ENCODE measurements around the gene HMGCL. TPM values are rescaled to one million over a fixed set of nuclear protein-coding genes. Genes with fewer than 3 reads are reported as not detected.
A peak's percentile ranks its signal among the peaks of the same experiment; 100 is the strongest.
"Not testable (repeated sequence)": the region's sequence is repeated elsewhere in the genome, so short reads cannot be mapped to it uniquely, and the experiment has no call there.

HMGCL gene
- total RNA-seq, 4 donors from 2014 or later: 19.2 to 47.1 (median 41.4) TPM

DNA sequence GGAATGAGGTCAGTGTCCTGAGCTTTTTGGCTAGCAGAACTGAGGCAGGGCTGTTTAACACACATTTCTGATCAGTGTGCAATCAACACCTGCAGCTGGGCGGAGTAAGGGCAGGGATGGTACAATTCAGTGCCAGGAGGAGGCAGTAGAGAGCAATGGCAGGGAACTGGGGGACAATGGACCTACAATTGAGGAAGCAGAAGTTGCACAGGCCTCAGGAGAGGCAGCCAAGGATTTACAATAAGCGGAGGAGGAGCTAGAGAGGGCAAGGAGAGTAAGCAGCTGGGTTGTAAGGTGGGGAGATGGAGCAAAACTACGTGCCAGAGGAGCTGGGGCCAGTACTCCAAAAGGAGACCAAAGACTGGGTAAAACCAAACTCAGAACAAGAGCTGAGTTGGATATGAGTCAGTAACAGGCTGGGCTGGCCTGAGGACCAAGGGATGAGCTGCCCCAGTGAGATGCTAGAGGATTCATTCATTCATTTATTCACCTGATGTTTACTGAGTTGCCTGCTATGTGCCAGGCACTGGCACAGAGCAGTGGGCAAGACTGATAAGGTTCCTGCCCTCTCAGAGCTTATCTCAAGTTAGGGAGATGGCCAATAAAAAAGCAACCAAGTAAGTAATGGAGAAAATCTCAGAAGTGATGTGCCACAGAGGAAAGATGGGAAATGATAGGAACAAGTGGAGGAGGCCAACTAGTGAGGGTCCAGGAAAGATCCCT is 14.2 kb downstream of the HMGCL start:
- TF ChIP-seq, protein P1, sequence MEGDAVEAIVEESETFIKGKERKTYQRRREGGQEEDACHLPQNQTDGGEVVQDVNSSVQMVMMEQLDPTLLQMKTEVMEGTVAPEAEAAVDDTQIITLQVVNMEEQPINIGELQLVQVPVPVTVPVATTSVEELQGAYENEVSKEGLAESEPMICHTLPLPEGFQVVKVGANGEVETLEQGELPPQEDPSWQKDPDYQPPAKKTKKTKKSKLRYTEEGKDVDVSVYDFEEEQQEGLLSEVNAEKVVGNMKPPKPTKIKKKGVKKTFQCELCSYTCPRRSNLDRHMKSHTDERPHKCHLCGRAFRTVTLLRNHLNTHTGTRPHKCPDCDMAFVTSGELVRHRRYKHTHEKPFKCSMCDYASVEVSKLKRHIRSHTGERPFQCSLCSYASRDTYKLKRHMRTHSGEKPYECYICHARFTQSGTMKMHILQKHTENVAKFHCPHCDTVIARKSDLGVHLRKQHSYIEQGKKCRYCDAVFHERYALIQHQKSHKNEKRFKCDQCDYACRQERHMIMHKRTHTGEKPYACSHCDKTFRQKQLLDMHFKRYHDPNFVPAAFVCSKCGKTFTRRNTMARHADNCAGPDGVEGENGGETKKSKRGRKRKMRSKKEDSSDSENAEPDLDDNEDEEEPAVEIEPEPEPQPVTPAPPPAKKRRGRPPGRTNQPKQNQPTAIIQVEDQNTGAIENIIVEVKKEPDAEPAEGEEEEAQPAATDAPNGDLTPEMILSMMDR (IDR thresholded peaks at IDR 0.05): no peak
- DNase-seq (ENCODE audit: low spot score) (no peak), ATAC-seq (ENCODE audit: low FRiP score) (no peak)

DNA sequence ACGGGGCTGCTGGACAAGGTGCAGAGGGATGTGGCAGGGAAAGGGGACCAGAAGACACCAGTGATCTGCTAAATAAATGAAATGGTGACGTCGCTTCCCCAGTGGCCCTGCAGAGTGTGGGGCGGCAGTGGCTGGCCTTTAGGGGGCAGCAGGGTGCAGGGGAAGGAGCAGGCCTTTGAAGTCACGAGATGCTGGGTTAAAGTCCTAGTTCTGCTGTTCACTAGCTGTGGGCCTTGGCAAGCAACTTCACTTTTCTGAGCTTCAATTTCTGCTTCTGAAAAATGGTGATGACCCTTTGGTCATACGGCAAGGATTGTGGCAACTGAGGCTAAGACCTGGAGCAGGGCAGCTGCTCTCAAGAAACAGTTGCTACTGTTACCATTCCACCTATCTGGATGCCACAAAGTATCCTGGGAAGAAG is 15.5 kb downstream of the HMGCL start:
- DNase-seq (ENCODE audit: low spot score): no peak
- TF ChIP-seq, protein P1 (IDR thresholded peaks at IDR 0.05): no peak
- ATAC-seq (ENCODE audit: low FRiP score): peak; percentile 52

DNA sequence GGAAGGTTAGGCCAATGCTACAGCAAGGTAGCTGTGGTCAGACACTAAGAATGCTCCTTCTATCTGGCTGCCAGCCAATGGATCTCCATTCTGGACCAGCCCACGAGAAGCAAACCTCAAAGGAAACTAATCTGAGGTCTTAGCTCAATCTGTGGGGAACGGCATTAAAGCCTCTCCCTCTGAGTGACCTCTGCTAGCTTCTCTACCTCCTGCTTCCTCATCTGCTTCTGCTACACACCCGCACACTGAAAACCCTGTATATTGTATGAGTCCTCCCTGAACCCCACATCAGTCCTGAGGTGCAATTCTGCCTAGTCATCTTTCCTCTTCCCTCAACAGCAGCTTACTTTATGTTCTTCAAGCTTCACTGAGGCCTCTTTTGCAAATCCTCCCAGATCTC is 17.8 kb downstream of the HMGCL start:
- no peak for DNase-seq (ENCODE audit: low spot score)
- no peak for ATAC-seq (ENCODE audit: low FRiP score)
- TF ChIP-seq, protein P1 (IDR thresholded peaks at IDR 0.05): no peak

DNA sequence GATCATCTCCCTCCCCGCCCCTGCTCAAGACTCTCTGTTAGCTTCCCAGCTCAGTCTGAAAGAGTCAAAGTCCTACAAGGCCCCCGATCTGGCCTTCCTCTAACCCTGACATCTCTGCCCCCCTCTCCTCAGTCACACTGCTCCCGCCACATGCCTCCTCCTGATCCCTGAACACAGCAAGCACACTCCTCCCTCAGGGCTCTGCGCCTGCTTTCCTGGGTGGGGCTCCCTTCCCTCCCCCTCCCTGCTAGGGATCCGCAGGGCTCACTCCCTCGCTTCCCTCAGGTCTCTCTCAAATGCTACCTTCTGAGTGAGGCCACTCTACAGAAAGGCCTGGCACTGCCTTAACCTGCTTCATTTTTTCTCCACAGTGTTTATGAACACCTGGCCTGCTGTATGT is 18.9 kb downstream of the HMGCL start:
- no peak for DNase-seq (ENCODE audit: low spot score)
- TF ChIP-seq, protein P1 (IDR thresholded peaks at IDR 0.05): no peak
- no peak for ATAC-seq (ENCODE audit: low FRiP score)

DNA sequence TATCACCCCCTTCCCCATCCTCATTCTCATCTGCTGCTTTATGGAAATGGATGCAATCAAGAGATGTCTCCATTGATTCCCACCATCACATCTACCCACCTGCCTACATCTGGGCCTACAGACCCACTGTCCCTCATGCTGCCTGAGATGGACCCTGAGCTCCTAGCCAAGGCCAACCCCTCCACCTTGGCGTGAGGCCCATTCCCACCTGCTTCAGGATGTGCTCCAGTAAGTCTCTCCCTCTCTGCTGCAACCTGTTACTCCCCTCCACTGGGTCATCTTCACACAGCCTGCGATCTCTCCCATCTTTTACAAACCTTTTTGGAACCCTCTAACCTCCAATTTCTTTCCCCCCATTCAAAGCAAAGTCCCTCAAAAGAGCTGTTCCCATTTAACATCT is 20.2 kb downstream of the HMGCL start:
- ATAC-seq (ENCODE audit: low FRiP score) (no peak), DNase-seq (ENCODE audit: low spot score) (no peak)
- TF ChIP-seq, protein P1 (IDR thresholded peaks at IDR 0.05): no peak

DNA sequence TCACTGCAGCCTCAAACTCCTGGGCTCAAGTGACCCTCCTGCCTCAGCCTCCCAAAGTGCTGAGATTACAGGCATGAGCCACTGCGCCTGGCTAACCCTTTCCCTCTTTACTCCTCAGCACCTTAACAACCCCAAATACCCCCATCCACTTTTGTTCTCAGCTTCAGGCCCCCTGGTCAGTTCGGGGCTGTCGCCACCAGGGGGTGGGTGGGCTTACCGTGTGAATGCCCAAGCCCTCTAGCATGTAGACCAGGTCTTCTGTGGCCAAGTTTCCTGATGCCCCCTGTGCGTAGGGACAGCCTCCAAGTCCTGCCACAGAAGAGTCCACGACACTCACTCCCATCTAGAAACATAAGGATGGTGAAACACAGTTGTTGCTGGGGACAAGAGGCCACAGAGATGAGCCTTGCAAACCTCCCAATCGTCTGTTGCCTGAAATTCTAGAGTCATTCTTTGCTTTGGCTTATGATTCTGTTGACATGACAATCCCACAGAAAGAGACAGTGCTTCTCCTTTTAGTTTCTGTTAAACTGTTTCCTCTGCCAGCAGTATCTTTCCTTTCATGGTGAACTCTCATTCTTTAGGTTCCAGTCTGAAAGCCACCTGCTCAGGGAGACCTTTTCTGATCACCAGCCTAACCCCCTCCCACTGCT is 20.9 kb downstream of the HMGCL start:
- no peak for DNase-seq (ENCODE audit: low spot score)
- TF ChIP-seq, protein P1 (IDR thresholded peaks at IDR 0.05): no peak
- no peak for ATAC-seq (ENCODE audit: low FRiP score)

DNA sequence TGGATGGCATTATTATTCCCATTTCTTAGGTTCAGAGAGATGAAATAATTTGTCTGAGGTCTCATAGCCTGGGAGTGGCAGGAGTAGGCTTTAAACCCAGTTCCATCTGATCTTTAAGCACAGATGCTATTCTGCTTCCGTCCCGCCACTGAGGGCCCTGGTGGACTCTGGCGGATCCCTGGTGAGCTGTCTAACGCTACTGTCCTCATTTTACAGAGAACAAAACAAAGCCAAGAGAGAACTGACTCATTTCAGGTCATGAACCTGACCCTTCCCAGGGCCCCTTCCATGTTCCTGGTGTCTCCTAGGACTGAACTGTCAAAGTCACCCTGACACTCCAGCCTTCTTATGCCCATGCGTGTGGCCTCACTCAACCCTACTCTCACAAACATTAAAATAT is 21.6 kb downstream of the HMGCL start:
- TF ChIP-seq, protein P1 (IDR thresholded peaks at IDR 0.05): no peak
- DNase-seq (ENCODE audit: low spot score): no peak
- no peak for ATAC-seq (ENCODE audit: low FRiP score)

DNA sequence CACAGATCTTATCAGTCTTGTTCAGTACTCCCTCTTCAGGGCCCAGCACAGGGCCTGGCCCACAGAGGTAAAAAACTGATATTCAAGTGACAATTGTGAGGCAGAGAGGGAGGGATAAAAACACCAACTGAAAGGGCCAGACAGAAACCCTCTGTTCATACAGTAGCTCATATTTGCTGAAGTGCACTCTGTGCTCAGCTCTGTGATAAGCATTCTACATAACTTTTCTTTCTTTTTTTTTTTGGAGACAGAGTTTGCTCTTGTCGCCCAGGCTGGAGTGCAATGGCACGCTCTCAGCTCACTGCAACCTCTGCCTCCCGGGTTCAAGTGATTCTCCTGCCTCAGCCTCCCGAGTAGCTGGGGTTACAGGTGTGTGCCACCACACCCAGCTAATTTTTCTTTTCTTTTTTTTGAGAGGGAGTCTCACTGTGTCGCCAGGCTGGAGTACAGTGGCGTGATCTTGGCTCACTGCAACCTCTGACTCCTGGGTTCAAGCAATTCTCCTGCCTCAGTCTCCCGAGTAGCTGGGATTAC is 22.4 kb downstream of the HMGCL start:
- DNase-seq (ENCODE audit: low spot score); ATAC-seq (ENCODE audit: low FRiP score): not testable (repeated sequence)

Data from omental fat pad (tissue), 4 donors.